Stimulated activated naive CD8-positive, alpha-beta T cell treated with anti-CD3 and anti-CD28 coated beads, Interleukin-15, Interleukin-2, amounts not matched to agents 100 ng/mL and 50 ng/mL, for 24 hours (primary cell): ENCODE results near the gene TP73.
"Not testable (repeated sequence)": the region's sequence is repeated elsewhere in the genome, so short reads cannot be mapped to it uniquely, and the experiment has no call there.

Experiments
- H3K27ac Mint-ChIP-seq: one replicate; pipeline ENCODE4 v1.8.0; 2021; ENCODE audit warnings: mild to moderate bottlenecking, mixed read lengths
- H3K27me3 Mint-ChIP-seq: one replicate; pipeline ENCODE4 v1.8.0; 2021; ENCODE audit warnings: mixed read lengths
- H3K36me3 Mint-ChIP-seq: one replicate; pipeline ENCODE4 v1.8.0; 2021; ENCODE audit warnings: low read depth, mixed read lengths
- H3K4me1 Mint-ChIP-seq: one replicate; pipeline ENCODE4 v1.8.0; 2021; ENCODE audit warnings: low read depth, mixed read lengths
- H3K4me3 Mint-ChIP-seq: one replicate; pipeline ENCODE4 v1.8.0; 2021; ENCODE audit warnings: mild to moderate bottlenecking, mixed read lengths
- H3K9me3 Mint-ChIP-seq: one replicate; pipeline ENCODE4 v1.8.0; 2021; ENCODE audit warnings: mixed read lengths

TP73 gene

DNA sequence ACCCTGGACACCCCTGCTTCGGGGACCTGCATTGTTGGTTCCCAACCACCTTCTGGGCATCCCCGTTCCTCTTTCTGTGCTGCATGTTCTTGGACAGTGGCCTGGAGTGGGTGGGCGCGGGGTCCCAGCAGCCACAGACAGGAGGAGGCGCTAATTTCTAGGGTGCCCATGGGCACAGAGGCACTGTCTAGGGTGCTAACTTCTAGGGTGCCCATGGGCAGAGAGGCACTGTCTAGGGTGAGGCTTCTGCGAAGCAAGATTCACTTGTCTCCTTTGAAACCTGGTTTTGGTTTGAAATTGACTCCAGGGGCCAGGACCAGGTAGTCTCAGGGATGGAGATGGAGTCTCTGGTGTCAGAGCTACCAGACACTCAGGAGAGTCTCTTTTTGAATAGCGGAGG, 40.2 kb upstream of the TP73 start:
- peaks cover 8% of the 10 kb centered on the region for H3K4me1 Mint-ChIP-seq
- H3K27ac Mint-ChIP-seq = no peak overlapping the region
- peaks cover 9% of the 10 kb centered on the region for H3K27me3 Mint-ChIP-seq
- peak overlapping the region; percentile 66 for H3K4me3 Mint-ChIP-seq
- H3K9me3 Mint-ChIP-seq = no peaks in the 10 kb centered on the region
- no peaks in the 10 kb centered on the region for H3K36me3 Mint-ChIP-seq

DNA sequence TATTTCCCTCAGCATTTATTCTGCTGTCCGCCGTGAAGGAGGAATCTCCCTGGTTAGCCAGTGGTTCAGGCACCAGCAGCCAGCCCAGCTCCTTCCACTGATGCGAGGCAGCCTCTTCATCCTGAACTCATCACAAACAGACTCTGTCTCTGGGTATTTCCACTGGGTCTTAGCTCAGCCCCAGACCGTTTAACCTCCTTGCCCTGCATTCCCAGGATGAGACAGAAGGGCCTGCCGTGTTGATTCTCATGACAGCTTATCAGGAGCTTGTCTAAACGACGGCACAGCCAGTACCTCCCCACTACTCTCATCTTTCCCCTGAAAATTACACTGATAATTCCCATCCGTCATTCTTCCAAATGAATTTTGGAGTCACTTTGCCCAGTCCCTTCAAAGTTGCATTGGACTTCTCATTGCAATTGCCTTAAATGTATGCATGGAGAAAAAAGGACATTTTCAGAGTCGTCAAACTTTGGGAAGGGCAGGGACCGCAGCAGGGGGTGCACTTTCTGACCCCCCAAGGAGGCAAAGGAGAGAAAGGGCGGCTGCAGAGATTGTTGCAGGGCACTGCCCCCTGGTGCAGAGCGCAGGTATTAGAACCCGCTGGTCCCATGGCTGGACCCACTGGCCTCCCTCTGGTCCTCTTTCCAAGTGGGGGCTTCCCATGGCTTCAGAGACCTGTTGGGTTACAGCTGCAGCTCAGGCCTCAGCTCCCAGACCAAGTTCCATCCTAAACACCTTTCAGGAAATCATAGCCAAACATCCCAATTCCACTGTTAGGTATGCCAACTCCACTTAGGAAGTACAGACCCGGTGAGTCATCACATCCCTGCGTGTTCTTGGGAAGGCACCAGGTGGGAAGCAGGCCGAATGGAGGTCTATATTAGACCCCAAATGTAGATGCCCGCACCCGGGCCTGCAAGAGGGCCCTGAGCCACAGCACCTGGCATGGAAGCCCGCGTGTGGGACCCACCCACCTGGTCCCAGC, 37.3 kb upstream of the TP73 start:
- Mint-ChIP-seq H3K4me3 (no peak overlapping the region), H3K27me3 (peaks cover 6% of the 10 kb centered on the region), H3K27ac (no peak overlapping the region), H3K36me3 (no peaks in the 10 kb centered on the region), H3K9me3 (no peaks in the 10 kb centered on the region), H3K4me1 (peaks cover 22% of the 10 kb centered on the region)

DNA sequence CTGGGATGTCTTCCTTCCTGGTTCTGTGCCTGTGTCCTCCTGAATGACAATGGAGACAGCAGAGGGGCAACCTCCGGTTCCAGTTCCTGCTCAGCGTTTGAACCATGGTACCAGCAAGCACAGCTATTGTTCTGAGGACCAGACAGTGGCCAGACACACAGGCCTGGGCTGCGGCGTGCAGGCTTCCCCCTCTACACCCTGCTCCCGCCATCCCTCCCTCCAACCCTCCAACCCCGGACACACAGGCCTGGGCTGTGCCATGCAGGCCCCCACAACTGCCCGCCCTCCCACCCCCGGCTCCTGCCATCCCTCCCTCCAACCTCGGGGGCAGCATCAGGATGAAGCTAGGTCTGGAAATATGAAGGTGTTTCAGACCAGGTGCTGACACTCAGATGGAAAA, 35.5 kb upstream of the TP73 start:
- Mint-ChIP-seq H3K4me3 (no peak overlapping the region), H3K27me3 (no peaks in the 10 kb centered on the region), H3K4me1 (peaks cover 21% of the 10 kb centered on the region), H3K9me3 (no peaks in the 10 kb centered on the region), H3K36me3 (no peaks in the 10 kb centered on the region), H3K27ac (no peak overlapping the region)

DNA sequence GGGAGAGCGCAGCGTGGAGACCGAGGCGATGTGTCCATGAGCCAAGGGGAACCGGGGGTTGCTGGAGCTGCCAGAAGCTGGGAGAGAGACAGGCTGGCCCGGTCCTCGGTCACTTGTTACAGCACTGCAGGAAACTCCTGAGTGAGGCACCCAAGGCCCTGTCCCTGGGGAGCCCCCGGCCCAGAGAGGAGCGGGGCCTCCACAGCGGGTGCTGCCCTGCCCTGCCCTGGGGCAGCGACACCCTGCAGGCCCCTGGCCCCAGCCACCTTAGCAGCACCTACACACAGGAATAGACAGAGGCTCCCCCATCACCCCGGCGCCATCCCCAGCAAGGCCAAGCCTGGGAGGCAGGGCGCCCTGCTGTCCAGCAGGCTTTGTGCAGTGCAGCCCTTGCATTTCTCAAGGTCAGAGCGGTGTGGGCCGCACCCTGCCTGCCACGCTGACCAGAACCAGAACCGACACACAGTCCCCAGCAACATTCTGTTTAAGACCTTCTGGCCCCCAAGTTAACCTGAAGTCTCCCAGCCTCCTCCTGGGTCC, 34.4 kb upstream of the TP73 start:
- Mint-ChIP-seq H3K4me3 (no peak overlapping the region), H3K9me3 (no peaks in the 10 kb centered on the region), H3K36me3 (no peaks in the 10 kb centered on the region), H3K4me1 (peaks cover 22% of the 10 kb centered on the region), H3K27me3 (no peaks in the 10 kb centered on the region), H3K27ac (no peak overlapping the region)

DNA sequence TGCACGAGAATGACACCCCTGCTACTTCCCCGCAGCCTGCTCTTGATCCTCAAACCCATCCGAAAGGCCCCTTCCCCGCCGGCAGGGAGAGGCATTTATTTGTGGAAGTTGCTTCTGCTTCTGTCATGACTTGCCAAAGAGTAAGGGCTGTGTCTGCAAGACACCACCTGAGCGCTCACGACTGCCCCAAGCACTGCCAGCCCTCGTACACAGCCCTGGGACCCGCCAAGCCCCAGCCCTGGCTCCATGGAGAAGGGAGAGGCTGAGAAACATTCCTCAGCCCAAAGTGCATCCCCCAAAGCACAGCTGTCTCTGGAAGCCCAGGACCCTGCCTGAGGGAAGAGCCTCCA, 33.8 kb upstream of the TP73 start:
- Mint-ChIP-seq H3K9me3 (no peaks in the 10 kb centered on the region), H3K4me1 (peaks cover 28% of the 10 kb centered on the region), H3K27ac (no peak overlapping the region)

DNA sequence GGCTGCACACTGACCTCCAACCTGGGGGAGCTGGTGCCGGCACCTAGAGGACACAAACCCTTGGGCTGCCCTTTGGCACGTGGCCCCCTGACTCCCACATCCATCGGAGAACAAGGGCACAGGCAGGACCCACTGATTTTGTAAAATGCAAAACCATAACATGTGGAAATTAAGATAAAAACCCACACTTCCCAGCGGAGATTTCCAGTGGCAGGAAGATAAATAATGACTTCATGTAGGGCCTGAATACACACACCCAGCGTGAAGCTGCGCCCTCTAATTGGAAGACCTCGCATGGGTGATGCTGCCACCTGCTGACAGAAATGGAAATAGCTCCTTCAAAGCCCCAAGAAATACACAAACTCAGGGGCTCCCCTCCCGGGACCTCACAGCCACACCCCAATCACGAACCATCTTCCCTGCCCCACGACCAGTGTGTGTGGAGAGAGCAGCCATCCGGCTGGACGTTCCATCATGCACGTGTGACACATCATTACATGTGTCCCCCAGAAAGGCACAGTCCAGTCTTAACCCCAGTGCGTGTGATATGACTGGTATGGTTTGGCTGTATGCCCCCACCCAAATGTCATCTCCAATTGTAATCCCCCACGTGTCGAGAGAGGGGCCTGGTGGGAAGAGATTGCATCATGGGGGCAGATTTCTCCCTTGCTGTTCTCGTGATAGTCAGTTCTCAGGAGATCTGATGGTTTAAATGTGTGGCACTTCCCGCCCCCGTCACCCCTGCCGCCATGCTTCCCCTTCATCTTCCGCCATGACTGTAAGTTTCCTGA, 33.2 kb upstream of the TP73 start:
- no peaks in the 10 kb centered on the region for H3K9me3 Mint-ChIP-seq
- no peaks in the 10 kb centered on the region for H3K27me3 Mint-ChIP-seq
- H3K36me3 Mint-ChIP-seq = no peaks in the 10 kb centered on the region
- peak overlapping the region; percentile 82 for H3K4me3 Mint-ChIP-seq
- H3K4me1 Mint-ChIP-seq = peaks cover 34% of the 10 kb centered on the region
- peak overlapping the region; percentile 92 for H3K27ac Mint-ChIP-seq

More for the DNA sequence above, 33.8 kb upstream of the TP73 start:
- Mint-ChIP-seq H3K36me3 (no peaks in the 10 kb centered on the region), H3K4me3 (no peak overlapping the region), H3K27me3 (no peaks in the 10 kb centered on the region)

DNA sequence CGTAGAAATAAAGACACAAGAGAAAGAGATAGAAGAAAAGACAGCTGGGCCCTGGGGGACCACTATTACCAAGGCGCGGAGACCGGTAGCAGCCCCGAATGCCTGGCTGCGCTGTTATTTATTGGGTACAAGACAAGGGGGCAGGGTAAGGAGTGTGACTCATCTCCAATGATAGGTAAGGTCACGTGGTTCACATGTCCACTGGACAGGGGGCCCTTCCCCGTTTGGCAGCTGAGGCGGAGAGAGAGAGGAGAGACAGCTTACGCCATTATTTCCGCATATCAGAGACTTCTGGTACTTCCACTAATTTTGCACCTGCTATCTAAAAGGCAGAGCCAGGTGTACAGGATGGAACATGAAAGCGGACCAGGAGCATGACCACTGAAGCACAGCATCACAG, 31.6 kb upstream of the TP73 start:
- Mint-ChIP-seq H3K36me3 (no peaks in the 10 kb centered on the region), H3K27me3 (no peaks in the 10 kb centered on the region), H3K4me3 (peak overlapping the region; percentile 82), H3K9me3 (no peaks in the 10 kb centered on the region), H3K4me1 (peaks cover 43% of the 10 kb centered on the region), H3K27ac (peak overlapping the region; percentile 92)

DNA sequence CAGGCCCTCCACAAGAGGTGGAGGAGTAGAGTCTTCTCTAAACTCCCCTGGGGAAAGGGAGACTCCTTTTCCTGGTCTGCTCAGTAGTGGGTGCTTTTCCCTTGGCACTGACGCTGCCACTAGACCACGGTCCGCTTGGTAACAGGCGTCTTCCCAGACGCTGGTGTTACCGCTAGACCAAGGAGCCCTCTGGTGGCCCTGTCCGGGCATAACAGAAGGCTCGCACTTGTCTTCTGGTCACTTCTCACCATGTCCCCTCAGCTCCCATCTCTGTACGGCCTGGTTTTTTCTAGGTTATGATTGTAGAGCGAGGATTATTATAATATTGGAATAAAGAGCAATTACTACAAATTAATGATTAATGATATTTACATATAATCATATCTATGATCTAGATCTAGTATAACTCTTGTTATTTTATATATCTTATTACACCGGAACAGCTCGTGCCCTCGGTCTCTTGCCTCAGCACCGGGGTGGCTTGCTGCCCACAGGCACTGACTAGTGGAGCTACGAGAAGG, 31.1 kb upstream of the TP73 start:
- H3K4me1 Mint-ChIP-seq = peaks cover 48% of the 10 kb centered on the region
- not testable (repeated sequence) for H3K9me3 Mint-ChIP-seq, H3K27ac Mint-ChIP-seq, H3K36me3 Mint-ChIP-seq, H3K27me3 Mint-ChIP-seq
- H3K4me3 Mint-ChIP-seq = peak overlapping the region; percentile 82

DNA sequence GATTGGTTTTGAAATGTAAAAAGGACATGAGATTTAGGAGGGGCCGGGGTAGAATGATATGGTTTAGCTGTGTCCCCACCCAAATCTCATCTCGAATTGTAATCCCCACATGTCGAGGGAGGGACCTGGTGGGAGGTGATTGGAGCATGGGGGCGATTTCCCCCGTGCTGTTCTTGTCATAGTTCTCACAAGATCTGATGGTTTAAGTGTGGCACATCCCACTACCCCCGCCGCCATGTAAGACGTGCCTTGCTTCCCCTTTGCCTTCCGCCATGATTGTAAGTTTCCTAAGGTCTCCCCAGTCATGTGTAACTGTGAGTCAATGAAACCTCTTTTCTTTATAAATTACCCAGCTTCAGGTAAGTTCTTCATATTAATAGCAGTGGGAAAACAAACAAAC, 30.2 kb upstream of the TP73 start:
- peaks cover 49% of the 10 kb centered on the region for H3K4me1 Mint-ChIP-seq
- H3K4me3 Mint-ChIP-seq, H3K36me3 Mint-ChIP-seq, H3K27me3 Mint-ChIP-seq, H3K9me3 Mint-ChIP-seq, H3K27ac Mint-ChIP-seq: not testable (repeated sequence)

DNA sequence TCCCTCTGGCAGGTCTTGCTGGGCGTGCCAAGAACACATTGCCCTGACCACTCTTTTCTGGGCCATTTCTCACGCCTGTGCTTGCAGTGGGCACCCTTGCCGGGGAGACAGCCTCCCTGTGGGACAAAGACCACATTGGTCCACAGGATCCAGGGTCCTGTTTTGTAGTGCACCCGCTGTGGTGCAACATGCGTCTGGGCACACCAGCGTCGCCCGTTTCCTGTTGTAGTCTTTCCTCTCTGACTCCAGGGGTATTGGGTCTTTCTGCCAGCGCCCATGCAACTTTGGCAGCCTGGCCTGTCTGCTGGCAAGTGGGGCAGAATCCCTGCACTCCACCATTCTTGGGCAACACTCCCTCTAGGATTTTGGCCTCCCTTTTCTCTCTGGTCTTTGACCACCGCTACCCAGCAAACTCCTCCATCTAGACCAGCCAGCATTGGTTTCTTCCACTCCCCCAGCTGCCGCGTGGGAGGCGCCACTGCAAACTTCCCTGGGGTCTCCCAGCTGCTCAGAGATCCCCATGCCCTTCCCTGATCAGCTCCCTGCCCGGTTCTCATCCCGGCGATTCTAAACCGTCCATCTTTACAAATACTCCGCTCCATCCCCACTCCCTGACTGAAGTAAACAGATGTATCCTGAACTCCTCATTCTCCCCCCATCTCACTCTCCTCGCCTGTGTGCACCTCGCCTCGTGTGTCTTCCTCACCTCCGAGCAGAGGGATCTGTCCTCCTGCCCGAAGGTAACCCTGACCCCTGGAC, 28.7 kb upstream of the TP73 start:
- peaks cover 49% of the 10 kb centered on the region for H3K4me1 Mint-ChIP-seq
- peak overlapping the region; percentile 88 for H3K4me3 Mint-ChIP-seq
- no peaks in the 10 kb centered on the region for H3K9me3 Mint-ChIP-seq
- H3K27me3 Mint-ChIP-seq = no peaks in the 10 kb centered on the region
- H3K36me3 Mint-ChIP-seq = no peaks in the 10 kb centered on the region
- peak overlapping the region; percentile 4 for H3K27ac Mint-ChIP-seq

DNA sequence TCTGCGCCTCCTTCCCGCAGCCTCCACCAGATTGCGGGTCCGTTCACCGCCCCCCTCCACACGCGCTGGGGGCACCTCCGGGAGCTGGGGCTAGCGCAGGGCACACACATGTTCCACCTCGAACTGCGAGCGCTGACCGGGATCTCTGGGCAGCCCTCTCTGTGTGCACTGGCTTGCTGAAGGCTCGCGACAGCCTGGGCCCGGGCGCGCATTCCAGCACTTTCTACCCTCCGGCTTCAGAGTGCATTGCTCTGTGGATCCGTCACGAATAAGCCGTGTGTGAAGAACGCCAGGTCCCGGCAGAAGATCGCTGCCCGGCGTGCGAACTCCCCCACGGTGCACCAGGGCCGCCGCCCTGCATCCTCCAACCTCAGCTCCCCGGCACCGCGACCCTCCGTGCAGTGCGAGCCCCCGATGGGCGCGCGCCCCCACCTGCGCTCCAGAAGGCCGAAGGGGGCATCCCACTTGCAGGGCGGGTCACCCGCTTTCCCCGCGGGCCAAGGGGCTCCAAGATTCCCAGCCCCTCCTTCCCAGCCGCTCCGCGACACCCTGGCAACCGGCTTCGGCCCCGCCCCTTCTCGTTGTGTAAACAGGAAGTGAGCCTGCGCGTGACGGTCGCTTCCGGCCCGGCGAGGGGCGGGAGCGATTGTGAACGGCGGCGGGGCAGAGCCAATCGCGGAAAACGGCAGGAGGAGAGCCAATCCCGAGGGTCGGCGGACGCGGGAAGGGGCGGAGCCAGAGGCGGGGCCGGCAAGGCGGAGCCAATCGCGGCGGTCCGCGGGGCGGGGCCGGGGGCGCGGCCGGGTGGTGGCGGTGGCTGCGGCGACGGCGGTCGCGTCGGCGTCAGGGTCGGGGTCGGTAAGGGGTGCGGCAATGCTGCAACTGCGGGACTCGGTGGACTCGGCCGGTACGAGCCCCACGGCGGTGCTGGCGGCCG, 27.8 kb upstream of the TP73 start, which contains the start of gene TPRG1L:
TSS of gene TPRG1L (plus strand) at position 816 of the 937 bp plus-strand sequence. CDS start at position 874, 58 bp downstream.
- no peaks in the 10 kb centered on the region for H3K27me3 Mint-ChIP-seq
- H3K27ac Mint-ChIP-seq = peak within 1 kb of the TSS; percentile 71
- H3K4me3 Mint-ChIP-seq = peak within 1 kb of the TSS; percentile 88
- H3K36me3 Mint-ChIP-seq = peaks cover 4% of the 10 kb centered on the region
- no peaks in the 10 kb centered on the region for H3K9me3 Mint-ChIP-seq
- H3K4me1 Mint-ChIP-seq = peaks cover 41% of the 10 kb centered on the region

DNA sequence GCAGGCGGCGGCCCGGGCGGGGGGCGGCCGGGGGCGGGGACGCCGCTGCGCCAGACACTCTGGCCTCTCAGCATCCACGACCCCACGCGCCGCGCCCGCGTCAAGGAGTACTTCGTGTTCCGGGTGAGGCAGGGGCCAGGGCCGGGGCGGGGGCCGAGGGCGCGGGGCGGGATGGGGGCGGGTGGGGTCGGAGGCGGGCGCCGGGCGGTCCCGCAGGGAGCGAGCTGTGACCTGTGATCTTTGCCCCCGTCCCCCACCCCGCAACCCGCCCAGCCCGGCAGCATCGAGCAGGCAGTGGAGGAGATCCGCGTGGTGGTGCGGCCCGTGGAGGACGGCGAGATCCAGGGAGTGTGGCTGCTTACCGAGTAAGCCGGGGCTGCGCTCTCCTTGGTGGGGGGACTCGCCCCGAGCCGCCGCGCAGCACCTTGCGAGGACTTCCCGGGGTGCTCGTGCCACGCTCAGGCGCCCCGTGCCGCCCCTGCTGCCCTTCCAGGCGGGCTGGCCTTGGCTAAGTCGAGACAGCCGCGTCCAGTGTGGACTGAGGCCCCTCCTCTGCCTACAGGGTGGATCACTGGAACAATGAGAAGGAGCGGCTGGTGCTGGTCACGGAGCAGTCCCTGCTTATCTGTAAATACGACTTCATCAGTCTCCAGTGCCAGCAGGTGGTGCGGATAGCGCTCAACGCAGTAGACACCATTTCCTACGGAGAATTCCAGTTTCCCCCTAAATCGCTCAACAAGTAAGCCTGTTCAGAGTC, 27.0 kb upstream of the TP73 start:
- peaks cover 4% of the 10 kb centered on the region for H3K36me3 Mint-ChIP-seq
- peaks cover 34% of the 10 kb centered on the region for H3K4me1 Mint-ChIP-seq
- no peak overlapping the region for H3K27ac Mint-ChIP-seq
- H3K27me3 Mint-ChIP-seq = no peaks in the 10 kb centered on the region
- peak overlapping the region; percentile 88 for H3K4me3 Mint-ChIP-seq
- H3K9me3 Mint-ChIP-seq = no peaks in the 10 kb centered on the region

DNA sequence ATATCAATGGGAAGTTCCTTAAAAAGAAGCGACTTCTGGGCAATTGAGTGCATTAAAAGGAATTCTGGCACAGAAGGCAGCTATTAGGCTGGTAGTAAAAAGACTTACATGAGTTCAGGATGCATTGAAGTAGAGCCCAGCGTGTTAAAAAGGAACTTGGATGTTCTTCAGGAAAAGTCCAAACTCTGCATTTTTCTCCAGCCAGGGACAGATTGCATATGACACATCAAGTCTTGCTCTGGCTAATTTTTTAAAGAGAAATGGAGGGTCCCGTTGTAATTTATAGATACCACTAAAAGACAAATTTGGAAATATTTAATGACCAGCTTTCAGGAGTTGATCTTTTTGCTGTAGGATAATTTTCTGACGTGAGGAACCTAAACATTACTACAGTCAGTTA, 26.3 kb upstream of the TP73 start:
- Mint-ChIP-seq H3K4me1 (peaks cover 29% of the 10 kb centered on the region), H3K27me3 (no peaks in the 10 kb centered on the region), H3K36me3 (peaks cover 4% of the 10 kb centered on the region), H3K9me3 (no peaks in the 10 kb centered on the region), H3K27ac (no peak overlapping the region), H3K4me3 (peak overlapping the region; percentile 77)
